HG03159 (cell line): Measurements from ENCODE around the gene AKR1C1.
"Not testable (repeated sequence)": the region's sequence is repeated elsewhere in the genome, so short reads cannot be mapped to it uniquely, and the experiment has no call there.

Source experiments
- ATAC-seq: cut with Tn5 transposase; IDR thresholded peaks from one replicate; pipeline ENCODE4 v1.9.1; 2021; ENCODE audit warnings: mild to moderate bottlenecking, moderate library complexity; ENCODE audit not compliant: unreplicated experiment

AKR1C1 gene

DNA sequence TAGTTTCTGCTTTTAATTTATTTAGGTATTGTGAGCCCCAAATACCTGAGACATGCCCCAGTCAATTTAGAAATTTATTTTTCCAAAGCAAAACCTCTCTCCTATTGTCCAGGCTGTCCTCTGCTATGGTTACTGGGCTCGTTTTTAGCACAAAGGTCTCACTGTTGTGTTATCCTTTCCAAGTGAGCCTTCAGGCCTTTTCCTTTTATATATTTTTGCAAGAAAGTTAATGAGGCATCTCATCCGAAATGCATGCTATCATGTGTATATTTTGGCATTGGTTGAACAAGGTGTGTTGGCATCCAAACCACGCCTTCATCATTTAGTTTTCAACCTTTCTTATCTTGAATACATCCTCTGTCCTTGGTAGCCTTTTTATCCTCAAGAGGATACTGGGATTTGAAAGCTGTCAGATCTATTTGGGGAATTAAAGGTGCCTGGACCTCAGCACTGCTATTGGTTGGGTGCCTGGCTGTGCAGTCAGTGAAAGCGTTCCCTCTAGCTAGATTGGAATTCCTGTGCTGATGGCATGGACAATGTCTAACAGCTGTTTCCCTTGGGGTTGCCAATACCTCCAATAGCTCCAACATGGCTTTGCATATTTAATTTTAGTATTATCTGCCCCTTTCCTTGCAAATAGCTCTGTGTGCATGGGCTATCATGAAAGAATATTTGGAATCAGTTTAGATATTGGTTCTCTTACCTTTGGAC lies 51.1 kb downstream of the AKR1C1 start:
- ATAC-seq = not testable (repeated sequence)

DNA sequence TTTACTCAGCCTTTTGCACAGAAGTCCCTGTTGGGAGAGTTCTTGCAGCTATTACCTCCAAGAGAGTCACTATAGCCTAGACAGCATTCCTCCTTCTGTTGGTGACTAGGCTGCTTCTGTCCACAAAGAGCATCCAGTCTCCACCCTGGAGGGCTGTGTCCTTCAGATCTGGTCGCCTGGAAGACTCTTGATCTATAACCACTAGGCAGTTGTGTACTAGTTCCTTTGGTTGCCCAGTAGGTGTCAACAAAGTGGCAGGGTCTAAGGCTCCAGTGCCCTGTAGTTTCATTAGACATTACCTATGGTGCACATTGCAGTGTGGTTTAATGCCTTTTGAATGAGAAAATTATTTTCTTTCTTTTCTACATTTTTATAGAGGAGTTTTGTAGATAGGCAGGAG lies 51.7 kb downstream of the AKR1C1 start:
- ATAC-seq = no peak

DNA sequence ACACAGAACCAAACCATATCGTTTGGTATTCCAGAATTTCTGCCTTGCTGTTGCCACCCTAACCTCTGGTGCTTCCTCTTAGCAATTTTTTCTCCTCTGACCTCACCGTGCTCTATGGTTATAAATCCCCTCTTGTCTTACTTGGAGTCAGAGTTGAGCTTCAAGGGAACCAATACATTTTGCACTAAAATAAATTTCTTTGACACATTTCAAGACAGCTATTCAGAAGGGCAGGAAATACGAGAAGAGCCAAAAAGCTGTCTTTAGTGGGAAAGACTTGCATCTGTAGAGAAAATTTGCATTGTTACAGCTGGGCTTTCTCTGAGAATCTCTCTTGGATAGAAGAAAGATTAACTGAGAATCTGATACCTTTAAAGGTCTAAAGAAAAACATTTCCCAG lies 54.9 kb downstream of the AKR1C1 start:
- no peak for ATAC-seq

DNA sequence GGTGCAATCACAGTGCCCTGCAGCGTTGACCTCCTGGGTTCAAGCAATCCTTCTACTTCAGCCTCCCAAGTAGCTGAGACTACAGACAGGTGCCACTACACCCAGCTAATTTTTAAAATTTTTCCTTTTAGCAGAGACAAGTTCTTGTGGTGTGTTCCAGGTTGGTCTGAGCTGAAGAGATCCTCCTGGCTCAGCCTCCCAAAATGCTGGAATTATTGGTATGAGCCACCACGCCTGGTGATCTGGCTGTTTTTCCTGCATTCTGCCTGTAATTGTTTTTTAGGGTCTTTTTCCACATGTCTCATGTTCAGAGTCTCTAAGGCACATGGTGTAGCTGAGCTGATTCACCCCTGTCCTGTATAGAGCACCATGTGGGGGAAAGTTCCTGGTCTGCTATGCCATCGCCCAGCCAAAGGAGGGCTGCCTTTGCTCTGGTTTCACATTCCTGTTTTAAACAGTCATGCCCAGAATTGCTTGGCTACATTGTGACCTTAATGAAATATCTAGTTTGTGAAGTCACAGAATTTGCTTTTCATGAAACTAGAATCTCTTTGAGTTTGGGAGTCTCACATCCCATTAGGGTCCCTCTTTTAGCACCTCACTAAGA lies 55.6 kb downstream of the AKR1C1 start:
- ATAC-seq = not testable (repeated sequence)

DNA sequence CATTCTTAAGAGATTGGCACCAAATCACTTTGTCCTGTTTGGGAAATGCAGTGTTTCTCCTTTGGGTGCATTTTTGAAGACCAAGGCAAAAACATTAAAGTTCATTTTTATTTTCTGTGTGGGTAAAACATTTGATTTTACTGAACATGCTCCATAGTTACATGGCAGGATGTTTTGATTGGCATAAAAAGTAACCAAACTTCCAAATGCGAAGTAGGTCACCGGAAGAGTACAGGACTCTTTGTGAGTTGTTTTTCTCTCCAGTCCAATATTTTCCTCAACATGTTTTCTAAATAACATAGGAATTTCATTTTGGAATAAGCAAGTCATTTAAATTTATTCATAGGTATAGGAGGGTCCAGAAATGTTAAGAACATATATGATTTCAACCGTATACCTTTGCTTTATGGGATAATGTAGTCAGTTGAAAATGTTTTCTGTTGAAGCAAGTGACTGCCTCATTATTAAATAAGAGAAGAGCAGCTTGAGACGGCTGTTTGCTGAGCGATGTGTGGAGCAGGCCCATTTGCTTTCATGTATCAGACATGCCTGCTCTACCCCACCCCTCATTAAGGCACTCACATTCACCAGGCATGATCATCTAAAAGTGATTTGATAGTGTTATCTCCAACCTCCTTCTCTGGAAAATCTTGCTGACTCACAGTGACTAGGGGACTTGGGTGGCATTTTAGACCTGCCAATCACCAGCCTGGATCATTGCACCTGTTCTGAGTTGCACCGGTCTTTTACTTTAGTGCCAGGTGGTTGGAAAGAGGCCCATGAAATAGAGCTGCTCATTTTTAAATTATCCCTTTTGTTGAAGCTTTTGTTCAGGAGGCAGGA lies 56.8 kb downstream of the AKR1C1 start:
- ATAC-seq = not testable (repeated sequence)

- not testable (repeated sequence) for ATAC-seq
These were observed 58.5 kb downstream of the AKR1C1 start for GRCh38 chr10:5021624-5022290.

GRCh38 chr10:5023177-5023805 lies 60.1 kb downstream of the AKR1C1 start:
- no peak for ATAC-seq

DNA sequence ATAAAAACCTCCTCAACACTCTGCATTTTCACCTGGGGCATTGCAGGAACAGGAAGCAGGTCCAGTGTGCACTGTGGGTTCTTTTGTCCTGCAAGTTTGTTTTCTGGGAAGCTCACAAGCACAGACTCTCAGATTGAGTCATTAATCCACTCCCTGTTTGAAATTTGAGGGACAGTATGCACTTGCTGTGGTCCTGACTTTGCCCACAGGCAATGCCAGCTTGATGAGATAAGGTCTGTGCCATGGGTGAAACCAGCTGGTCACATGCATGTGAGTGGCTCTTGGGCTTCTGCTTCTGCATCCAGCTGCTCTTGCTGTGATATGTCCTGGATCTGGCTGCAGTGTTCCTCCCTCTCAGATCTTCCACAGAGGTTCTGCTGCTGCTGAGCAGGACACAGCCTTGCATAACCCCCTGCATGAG lies 62.3 kb downstream of the AKR1C1 start:
- ATAC-seq = not testable (repeated sequence)

GRCh38 chr10:5030989-5031388 lies 67.8 kb downstream of the AKR1C1 start:
- no peak for ATAC-seq

DNA sequence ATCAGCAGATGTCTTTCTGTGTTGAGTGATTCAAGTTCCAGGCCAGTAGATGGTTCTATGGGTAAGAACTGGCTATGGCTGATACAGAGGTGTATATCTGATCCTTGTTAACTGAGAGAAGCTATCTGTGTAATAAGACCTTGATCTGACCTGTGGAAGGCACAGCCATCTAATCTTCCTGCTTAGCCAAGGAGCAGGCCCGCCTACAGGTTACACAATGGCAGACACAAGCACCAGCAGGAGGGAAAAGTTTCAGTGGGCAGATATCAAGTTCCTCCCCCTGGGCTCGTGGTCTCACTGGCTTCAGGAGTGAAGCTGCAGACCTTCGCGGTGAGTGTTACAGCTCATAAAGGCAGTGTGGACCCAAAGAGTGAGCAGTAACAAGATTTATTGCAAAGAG lies 68.4 kb downstream of the AKR1C1 start:
- ATAC-seq = not testable (repeated sequence)

DNA sequence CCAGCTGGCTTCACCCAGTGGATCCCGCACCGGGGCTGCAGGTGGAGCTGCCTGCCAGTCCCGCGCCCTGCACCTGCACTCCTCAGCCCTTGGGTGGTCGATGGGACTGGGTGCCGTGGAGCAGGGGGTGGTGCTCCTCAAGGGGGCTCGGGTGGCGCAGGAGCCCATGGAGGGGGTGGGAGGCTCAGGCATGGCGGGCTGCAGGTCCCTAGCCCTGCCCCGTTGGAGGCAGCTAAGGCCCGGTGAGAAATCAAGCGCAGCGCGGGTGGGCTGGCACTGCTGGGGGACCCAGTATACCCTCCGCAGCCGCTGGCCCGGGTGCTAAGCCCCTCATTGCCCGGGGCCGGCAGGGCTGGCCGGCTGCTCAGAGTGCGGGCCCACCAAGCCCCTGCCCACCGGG lies 69.2 kb downstream of the AKR1C1 start:
- ATAC-seq = not testable (repeated sequence)
